Dermis blood vessel endothelial cell (primary cell): ENCODE results near the gene WNT3A. TPM values are rescaled to one million over a fixed set of nuclear protein-coding genes. Genes with fewer than 3 reads are reported as not detected.

ENCODE experiments used
- DNase-seq: peaks from one replicate; pipeline ENCODE4 v3.0.0; 2010
- total RNA-seq: library from RNA; depleted of rRNA; stranded (reverse); fragments of >200 nt; gene quantifications from 2 replicates; pipeline ENCODE4 v1.2.3, GENCODE V29; 2014

The WNT3A gene
- total RNA-seq, 1 donor from 2014 or later, result not detected

DNA sequence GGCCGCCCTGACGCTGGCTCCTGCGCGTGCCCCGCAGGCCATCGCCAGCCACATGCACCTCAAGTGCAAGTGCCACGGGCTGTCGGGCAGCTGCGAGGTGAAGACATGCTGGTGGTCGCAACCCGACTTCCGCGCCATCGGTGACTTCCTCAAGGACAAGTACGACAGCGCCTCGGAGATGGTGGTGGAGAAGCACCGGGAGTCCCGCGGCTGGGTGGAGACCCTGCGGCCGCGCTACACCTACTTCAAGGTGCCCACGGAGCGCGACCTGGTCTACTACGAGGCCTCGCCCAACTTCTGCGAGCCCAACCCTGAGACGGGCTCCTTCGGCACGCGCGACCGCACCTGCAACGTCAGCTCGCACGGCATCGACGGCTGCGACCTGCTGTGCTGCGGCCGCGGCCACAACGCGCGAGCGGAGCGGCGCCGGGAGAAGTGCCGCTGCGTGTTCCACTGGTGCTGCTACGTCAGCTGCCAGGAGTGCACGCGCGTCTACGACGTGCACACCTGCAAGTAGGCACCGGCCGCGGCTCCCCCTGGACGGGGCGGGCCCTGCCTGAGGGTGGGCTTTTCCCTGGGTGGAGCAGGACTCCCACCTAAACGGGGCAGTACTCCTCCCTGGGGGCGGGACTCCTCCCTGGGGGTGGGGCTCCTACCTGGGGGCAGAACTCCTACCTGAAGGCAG, 52.3 kb downstream of the WNT3A start:
- no peak for DNase-seq

DNA sequence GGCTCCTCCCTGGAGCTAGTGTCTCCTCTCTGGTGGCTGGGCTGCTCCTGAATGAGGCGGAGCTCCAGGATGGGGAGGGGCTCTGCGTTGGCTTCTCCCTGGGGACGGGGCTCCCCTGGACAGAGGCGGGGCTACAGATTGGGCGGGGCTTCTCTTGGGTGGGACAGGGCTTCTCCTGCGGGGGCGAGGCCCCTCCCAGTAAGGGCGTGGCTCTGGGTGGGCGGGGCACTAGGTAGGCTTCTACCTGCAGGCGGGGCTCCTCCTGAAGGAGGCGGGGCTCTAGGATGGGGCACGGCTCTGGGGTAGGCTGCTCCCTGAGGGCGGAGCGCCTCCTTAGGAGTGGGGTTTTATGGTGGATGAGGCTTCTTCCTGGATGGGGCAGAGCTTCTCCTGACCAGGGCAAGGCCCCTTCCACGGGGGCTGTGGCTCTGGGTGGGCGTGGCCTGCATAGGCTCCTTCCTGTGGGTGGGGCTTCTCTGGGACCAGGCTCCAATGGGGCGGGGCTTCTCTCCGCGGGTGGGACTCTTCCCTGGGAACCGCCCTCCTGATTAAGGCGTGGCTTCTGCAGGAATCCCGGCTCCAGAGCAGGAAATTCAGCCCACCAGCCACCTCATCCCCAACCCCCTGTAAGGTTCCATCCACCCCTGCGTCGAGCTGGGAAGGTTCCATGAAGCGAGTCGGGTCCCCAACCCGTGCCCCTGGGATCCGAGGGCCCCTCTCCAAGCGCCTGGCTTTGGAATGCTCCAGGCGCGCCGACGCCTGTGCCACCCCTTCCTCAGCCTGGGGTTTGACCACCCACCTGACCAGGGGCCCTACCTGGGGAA, 53.0 kb downstream of the WNT3A start:
- peak; percentile 8 for DNase-seq

DNA sequence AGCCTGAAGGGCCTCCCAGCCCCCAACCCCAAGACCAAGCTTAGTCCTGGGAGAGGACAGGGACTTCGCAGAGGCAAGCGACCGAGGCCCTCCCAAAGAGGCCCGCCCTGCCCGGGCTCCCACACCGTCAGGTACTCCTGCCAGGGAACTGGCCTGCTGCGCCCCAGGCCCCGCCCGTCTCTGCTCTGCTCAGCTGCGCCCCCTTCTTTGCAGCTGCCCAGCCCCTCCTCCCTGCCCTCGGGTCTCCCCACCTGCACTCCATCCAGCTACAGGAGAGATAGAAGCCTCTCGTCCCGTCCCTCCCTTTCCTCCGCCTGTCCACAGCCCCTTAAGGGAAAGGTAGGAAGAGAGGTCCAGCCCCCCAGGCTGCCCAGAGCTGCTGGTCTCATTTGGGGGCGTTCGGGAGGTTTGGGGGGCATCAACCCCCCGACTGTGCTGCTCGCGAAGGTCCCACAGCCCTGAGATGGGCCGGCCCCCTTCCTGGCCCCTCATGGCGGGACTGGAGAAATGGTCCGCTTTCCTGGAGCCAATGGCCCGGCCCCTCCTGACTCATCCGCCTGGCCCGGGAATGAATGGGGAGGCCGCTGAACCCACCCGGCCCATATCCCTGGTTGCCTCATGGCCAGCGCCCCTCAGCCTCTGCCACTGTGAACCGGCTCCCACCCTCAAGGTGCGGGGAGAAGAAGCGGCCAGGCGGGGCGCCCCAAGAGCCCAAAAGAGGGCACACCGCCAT, 53.8 kb downstream of the WNT3A start:
- peak; percentile 14 for DNase-seq

DNA sequence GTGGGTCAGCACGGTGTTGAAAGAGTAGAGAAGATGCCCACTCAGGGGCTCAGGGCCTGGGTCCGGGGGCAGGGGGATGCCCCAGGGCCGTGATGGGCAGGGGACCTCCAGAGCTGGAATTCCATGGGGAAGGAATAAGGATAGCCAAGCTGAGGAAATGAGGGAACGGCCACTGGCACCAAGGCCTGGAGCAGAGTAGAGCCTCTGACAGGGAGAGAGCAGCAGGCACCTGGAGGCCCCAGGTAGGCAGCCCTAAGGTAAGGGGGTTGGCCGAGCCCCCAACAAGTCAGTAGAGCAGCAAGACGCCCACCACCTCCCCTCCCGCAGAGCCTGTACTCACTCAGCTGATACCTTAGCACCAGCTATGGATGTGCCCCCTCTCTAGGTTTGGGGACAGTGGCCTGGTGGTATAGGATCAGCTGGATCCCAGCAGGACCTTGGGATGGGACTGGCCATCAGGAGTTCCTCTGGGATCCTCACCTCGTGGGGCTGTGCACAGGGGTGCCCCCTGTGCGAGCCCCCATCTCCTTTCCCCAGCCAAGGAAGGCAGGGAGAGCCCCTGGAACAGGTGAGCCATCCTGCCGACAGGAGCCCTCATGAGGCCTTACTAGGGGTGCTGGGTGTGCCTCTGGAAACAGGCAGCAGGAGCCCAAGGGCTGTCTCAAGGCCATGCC, 54.8 kb downstream of the WNT3A start:
- DNase-seq, result no peak

DNA sequence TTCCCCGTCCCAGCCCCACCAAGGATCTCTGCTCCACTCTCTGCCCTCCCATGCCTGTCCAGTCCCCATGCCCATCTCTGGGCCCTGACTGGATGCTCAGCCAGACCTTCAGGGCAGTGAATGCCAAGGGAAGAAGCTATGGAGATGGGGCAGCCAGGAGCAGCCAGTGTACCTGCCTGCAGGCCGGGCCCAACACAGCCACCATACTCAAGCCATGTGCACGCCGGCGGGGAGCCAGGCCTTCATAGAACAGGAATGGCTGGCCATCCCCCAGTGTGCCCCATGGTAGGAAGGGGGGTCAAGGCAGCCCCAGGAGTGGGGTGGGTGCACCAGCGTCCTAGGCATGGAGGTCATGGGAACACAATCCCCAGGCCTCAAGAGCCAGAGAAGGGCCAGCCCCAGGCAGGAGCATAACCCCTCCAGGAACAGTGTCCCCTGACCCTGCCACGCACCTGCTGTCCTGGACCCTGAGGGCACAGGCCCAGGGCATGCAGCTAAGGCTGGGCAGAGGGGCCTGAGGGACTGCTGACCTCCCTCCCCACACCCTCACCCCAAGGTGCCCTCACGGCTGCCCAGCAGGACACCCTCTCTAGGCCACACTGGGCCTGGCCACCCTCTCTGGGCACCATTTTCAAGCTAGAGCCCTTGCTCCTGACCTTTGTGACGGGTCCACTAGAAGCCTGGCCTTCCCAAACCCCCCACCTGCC, 55.4 kb downstream of the WNT3A start:
- DNase-seq, result no peak

DNA sequence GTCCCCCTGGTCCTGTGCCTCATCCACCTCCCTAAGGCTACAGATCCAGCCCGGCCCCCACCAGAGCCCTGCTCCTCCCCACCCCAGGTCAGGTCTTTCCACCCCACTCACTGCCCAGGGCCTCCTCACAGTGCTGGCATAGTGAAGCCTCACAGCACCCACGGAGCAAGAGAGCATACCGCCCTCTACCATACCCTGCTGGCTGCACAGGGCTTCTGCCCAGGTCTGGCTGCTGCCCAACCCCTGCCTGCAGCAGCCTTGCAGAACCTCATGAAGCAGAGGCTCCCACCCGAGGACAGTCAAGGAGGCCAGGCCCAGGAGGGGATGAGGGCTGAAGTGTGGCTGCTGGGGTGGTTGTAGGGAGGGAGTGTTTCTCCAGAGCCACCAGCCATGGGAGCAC, 56.0 kb downstream of the WNT3A start:
- DNase-seq, result no peak

DNA sequence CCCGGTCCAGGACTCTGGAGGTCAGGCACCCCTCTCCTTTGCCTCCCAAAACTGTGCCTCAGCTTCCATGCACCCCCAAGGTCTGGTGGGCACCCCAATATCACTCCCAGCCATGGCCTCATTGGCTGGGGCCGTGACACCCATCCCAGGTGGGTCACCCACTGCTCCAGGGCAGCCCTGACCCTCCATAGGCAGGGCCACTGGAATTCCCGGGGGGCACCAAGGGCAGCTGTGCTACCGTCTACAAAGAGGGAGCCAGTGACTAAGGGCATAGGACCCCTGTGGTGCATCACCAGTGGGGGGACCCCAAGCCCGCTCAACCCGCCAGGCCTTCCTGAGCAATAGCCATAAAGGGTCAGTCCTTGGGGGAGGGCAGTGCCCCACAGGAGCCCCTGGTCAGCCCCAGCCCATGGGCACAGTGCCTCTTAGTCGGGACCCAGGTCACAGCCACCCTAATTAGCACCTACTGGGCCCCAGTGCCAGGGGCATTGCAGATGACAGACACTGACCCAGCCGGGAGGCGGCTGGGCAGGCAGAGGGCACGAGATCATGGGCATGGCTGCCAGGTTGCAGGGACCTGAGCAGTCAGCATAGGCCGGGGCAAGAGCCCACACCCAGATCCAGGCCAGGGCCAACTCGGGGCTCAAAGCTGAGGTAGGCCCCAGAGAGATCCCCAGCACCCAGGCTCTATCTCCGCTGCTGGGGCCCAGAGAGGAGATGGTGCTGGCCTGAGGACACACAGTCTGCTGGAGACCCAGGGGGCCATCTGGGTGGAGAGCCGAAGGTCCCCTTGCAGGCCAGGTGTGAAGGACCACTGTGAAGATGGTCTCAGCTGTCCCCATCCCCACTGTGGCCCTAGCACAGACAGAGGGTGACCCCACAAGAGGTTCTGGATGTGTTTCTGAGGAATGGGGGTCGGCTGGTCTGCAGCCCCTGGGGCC, 56.7 kb downstream of the WNT3A start:
- no peak for DNase-seq

DNA sequence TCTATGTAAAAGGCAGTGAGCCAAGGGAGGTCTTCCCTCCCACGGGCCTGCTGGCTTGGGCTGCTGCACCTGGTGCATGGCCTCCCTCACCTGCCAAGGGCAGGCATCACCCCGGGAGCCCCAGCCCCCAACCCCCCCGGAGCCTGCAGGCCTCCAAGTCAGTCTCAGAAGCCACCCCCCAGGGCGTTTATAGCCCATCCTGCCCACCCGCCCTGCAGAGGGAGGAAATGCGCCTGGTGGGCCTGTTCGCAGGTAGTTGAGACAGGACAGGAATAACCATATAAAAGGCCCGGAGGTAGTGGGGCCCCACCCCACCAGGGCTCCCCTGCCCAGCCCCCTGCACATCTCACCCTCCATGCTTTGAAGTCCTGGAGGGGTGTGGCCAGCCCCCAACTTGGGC, 57.5 kb downstream of the WNT3A start:
- DNase-seq, result no peak

DNA sequence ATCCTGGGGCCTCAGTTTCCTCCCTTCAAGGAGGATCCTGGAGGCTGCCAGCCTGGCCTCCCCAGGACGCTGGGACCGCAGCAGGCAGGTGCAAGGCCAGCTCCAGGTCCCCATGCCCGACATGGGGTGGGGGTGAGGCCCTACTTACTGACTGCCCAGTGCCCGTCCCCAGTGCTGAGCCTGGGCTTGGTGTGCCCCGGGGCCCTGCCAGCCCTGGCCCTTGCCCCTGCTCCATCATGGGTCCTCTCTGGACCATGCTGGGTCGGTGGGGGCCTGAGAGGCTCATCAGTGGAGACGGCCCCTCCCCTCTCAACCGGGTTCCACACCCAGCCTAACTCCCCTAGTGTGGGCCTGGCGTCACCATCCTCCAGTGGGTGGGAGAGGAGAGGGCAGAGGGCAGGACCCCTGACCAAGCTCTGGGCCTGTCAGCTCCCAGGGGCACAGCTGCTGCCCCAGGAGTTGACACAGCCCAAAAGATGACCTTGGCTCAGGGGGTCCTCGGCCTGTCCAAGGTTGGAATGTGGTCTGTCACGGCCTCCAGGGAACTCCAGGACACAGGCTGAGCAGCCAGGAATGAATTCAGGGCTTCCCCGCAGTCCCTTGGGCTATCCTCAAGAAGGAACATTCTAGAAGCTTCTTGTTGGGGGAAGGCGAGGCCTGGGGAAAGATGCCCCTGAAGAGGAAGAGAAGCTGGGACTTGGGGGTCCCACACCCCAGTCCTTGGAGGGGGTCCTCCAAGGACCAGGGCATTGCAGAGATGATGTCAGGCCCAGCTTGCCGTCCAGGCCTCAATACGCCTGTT, 58.1 kb downstream of the WNT3A start:
- DNase-seq, result no peak

DNA sequence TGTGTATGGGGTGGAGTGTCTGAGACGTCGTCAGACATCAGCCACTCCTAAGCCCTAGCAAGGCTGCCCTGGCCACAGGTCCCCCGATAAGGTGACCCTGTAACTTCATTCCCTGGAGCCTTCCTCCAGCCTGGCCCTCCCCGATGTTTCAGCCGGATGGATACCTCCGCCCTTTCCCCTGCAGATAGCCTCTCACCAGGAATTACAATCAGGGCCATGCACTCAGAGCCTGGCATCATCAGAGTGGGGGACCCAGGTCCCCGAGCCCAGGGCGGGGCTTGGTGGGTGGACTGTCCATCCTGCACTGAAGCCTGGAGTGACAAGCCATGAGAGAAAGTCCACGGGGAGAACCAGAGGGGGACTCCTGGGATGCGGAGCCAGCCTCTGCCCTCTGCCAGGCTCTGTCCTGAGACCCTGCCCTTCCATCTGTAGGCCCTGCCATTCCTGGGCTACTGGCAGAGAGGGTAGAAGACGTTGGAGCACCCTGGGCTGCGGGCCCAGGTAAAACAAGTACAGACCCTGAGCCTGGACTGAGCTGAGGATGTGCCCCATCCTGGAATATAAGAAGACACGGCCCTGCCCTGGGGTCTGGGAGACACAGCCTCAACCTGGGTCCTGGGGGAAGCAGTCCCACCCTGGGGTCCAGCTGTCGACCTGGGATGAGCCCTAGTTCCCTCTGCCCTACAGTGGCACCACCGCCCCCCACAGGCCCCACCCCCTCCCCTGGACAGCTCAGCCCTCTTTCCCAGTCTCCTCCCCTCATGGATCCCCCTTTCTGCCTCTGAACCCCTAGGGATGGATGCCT, 58.9 kb downstream of the WNT3A start:
- no peak for DNase-seq

DNA sequence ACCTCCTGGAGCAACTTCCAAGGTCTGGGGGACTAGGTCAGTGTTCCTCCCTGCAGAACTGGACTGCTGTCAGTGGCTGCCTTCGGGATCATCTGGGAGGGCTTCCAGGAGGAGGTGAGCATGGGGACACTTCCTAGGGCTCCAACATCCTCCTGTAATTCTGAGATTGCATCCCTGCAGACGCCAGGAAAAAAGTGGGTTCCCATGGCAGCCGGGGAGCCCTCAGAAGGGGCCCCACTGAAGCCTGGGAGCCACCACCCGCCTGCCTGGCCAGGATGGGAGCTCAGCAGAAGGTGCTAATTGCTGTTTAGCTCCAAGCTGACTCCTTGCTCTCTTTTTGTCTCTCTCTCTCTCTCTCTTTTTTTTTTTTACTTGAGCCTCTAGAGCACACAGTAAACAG, 59.6 kb downstream of the WNT3A start:
- DNase-seq, result no peak

DNA sequence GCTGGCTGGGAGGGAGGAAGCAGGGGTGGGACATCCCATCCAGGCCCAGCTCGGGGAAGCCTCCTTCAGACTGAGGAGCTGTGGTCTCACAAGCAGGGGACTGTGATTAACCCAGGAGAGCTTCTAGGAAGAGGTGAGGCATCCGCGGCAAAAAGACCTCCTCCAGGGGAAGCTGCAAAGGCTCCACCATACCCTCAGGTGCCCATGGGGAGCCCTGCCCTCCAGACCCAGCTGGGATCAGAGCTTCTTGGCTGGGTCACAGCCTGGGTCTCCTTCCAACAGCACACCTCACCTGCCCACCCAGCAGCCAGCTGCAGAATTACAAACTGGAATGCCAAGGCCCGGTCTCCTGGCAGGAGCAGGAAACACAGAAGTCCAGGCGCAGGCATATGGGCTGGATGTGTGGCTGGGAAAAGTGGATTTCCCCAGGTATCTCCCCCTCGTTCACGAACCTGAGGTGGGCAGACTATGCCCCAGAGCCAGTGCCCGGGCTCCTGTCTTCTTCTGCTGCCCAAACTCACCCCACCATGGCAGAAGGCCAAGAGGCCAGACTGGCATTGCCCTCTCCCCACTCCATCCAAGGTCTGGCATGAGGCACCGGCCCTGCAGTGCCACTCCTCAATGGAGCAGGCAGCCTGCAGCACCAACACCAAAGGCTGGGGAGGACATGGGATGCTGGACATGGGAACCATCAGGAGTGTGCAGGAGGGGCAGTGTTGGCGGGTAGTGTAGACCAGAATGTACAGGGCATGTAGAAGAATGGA, 60.3 kb downstream of the WNT3A start:
- no peak for DNase-seq

DNA sequence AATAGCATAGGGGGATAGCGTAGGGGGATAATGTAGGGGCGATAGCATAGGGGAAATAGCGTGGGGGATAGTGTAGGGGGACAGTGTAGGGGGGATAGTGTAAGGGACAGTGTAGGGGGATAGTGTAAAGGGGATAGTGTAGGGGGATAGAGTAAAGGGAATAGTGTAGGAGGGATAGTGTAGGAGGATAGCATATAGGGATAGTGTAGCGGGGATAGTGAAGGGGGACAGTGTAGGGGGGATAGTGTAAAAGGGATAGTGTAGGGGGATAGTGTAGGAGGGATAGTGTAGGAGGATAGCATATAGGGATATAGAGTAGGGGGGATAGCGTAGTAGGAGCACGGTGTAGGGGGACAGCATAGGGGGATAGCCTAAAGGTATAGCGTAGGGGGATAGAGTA, 61.6 kb downstream of the WNT3A start:
- no peak for DNase-seq

DNA sequence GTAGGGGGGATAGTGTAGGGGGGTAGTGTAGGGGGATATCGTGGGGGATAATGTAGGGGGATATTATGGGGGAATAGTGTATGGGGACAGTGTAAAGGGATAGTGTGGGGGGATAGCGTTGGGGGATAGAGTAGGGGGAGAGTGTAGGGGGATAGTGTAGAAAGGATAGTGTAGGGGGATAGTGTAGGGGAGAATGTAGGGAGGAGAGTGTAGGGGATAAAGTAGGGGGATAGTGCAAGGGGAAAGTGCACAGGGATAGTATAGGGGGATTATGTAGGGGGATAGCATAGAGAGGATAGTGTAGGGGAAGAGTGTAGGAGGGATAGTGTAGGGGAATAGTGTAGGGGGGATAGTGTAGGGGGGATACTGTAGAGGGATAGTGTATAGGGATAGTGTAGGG, 63.4 kb downstream of the WNT3A start:
- DNase-seq, result no peak

DNA sequence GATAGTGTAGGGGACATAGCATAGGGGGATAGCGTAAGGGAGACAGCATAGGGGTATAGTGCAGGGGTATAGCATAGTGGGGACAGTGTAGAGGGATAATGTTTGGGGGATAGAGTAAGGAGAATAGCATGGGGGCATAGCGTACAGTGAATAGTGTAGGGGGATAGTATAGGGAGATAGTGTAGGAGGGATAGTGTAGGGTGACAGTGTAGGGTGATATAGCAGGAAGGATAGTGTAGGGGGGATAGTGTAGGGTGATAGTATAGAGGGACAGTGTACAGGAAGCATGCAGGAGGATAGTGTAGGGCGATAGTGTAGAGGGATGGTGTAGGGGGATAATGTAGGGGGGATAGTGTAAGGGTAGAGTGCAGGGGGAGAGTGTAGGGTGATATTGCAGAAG, 64.1 kb downstream of the WNT3A start:
- DNase-seq, result no peak

DNA sequence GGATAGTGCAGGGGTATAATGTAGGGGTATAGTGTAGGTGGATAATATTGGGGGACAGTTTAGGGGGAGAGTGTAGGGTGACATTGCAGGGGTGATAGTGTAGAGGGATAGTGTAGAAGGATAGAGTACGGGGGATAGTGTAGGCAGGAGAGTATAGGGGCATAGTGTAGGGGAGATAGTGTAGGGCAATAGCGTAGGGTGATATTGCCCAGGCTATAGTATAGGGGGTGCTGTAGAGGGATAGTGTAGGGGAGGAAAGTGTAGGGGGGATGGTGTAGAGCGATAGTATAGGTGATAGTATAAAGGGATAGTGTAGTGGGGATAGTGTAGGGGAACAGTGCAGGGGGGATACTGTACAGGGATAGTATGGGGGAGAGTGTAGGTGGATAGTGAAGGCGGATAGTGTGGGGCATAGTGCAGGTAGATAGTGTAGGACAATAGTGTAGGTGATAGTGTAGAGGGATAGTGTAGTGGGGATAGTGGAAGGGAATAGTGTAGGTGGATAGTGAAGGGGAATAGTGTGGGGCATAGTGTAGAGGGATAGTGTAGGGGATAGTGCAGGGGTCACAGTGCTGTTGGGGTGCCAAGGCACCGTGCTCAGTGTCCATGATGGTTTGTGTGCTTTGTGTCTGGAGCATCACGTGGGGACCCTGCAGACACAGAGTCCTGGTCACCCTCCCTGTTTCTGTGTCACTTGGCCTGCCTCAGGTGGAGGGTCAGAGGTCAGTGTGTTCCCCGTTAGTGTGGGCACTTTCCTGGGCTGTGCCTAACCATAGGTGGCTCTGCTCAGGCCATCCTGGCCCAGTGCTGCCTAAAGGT, 65.2 kb downstream of the WNT3A start:
- no peak for DNase-seq

DNA sequence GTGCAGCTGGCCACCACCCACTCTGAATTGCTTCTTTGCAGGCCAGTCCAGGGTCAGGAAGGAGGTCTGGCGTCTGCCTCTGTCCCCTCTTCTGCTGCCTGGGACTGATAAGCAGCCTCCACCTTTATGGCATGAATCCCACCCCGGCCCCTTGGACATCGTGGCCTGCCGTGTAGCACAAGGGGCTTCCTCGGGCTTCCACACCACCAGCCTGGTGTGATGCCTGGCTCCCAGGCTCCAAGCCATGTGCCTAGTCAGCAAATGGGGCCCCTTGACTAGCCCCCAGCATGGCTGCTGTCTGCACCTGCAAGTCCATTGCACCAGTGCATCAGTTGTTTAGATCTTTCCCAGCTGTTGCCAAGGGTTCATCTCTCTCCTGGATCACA, 65.9 kb downstream of the WNT3A start:
- no peak for DNase-seq
